ENCODE measurements around the gene PEDS1.

Gene PEDS1

DNA sequence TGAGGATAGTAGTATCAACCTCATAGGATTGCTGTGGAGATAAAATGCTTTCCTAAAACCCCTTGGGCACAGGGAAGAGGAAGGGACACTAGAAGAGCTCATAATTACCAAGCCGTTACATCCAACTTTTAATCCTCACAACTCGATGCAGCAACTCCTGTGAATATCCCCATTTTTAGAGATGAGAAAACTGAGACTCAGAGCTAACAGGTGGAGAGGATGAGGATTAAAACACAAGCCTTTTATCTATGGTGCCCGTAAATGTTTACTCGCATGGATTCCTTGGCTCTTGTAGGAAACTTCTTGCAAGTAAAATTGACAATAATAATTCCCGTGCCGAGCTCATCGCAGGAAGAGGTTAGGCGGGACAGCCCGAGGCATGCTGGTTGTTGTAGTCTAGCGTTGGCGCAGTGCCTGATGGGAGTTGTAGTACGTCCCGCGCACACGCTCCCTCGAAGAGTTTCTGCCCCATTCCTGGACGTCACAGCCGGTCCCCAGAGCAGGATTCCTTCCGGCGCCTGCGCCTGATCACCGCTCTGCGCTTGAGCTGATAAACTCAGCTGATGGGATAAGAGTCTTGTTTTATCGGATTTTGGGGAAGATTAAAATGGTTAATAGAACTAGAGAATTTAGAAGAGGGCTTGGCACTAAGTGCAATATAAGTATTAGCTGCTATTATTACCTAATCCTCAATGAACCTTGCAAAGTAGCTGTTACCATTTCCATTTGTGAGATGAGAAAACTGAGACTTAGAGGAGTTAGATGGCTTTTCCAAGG is 37.7 kb downstream of the PEDS1 start:
- H3K9me3 Mint-ChIP-seq = no peaks in the 10 kb centered on the region
- TF ChIP-seq, protein P1, sequence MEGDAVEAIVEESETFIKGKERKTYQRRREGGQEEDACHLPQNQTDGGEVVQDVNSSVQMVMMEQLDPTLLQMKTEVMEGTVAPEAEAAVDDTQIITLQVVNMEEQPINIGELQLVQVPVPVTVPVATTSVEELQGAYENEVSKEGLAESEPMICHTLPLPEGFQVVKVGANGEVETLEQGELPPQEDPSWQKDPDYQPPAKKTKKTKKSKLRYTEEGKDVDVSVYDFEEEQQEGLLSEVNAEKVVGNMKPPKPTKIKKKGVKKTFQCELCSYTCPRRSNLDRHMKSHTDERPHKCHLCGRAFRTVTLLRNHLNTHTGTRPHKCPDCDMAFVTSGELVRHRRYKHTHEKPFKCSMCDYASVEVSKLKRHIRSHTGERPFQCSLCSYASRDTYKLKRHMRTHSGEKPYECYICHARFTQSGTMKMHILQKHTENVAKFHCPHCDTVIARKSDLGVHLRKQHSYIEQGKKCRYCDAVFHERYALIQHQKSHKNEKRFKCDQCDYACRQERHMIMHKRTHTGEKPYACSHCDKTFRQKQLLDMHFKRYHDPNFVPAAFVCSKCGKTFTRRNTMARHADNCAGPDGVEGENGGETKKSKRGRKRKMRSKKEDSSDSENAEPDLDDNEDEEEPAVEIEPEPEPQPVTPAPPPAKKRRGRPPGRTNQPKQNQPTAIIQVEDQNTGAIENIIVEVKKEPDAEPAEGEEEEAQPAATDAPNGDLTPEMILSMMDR (IDR thresholded peaks at IDR 0.05; ENCODE audit: unreplicated experiment in 3 of 3) = no peak
- H3K27ac Mint-ChIP-seq = peak overlapping the region; percentile 80 to 92 (median 85)
- peaks cover 46% of the 10 kb centered on the region for H3K4me1 Mint-ChIP-seq
- H3K36me3 Mint-ChIP-seq (ENCODE audit: low read depth) = peaks cover 2% of the 10 kb centered on the region
- peak overlapping the region; percentile 82 to 100 (median 99) for H3K4me3 Mint-ChIP-seq
- no peaks in the 10 kb centered on the region for H3K27me3 Mint-ChIP-seq (ENCODE audit: low read depth)

DNA sequence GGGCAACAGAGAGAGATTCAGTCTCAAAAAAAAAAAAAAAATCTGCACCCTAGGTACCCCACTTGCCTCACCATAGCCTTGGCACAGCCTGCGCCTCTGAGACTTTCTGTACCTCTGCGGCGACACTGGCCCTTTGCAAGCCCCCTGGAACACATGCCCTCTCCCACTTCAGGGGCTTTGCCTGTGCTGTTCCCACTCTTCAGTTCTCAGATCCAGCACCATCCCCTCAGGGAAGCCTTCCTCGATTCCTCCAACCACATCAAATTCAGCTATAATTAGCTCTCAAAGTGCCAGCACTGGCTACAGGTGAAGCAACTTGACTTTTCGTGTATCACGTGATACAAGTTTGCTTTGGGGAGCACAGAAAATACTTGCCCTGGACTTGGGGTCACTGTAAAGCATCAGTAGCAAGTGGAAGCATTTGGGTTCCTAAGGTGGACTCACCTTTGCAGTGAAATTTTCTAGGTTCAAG is 38.4 kb downstream of the PEDS1 start:
- Mint-ChIP-seq H3K4me3 (peak overlapping the region; percentile 82 to 100 (median 99)), H3K4me1 (peaks cover 53% of the 10 kb centered on the region)

DNA sequence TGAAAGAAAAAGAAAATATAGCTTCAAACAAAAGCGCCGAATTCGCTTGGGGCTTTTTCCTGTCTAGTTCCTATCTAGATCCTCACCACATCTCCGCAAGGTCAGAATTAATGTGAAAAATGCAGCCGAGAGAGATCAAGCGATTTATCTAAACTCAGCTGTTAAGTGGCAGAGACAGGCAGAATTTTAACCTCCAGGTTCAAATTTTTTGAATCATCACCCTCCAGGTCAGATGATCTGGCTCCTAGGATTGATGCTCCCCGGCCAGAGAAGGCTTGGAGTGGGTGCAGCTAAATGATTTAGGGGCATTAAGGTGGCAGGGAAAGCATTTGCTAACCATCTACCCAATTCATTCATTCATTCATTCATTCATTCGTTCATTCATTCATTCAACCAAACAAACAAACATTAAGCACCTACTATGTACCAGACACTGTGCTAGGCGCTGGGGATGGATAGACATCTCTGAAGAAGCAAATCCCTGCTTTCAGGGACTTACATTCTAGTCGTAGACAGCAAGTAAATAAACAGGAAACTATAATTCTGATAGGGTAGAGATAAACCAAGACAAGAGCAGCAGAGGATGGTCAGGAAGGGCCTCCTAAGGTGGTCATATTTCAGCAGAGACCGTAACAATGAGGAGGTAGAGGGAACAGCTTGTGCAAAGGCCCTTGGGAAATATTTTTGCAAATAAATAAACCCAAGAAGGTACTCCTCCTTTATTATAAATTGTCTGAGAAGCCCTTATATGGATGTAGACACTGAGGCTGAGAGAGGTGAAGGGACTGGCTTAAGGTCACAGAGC is 39.9 kb downstream of the PEDS1 start:
- peaks cover 64% of the 10 kb centered on the region for H3K4me1 Mint-ChIP-seq
- peaks cover 5% of the 10 kb centered on the region for H3K36me3 Mint-ChIP-seq (ENCODE audit: low read depth)
- peak overlapping the region; percentile 97 to 98 (median 98) for H3K27ac Mint-ChIP-seq
- TF ChIP-seq, protein P1 (IDR thresholded peaks at IDR 0.05; ENCODE audit: unreplicated experiment in 3 of 3) = no peak
- no peaks in the 10 kb centered on the region for H3K9me3 Mint-ChIP-seq
- H3K4me3 Mint-ChIP-seq = peak overlapping the region; percentile 94 to 100 (median 99)
- no peaks in the 10 kb centered on the region for H3K27me3 Mint-ChIP-seq (ENCODE audit: low read depth)

More for the DNA sequence above, 38.4 kb downstream of the PEDS1 start:
- peak overlapping the region; percentile 80 to 92 (median 85) for H3K27ac Mint-ChIP-seq
- TF ChIP-seq, protein P1 (IDR thresholded peaks at IDR 0.05; ENCODE audit: unreplicated experiment in 3 of 3) = no peak
- H3K27me3 Mint-ChIP-seq (ENCODE audit: low read depth) = no peaks in the 10 kb centered on the region
- H3K36me3 Mint-ChIP-seq (ENCODE audit: low read depth) = peaks cover 5% of the 10 kb centered on the region
- H3K9me3 Mint-ChIP-seq = no peaks in the 10 kb centered on the region

DNA sequence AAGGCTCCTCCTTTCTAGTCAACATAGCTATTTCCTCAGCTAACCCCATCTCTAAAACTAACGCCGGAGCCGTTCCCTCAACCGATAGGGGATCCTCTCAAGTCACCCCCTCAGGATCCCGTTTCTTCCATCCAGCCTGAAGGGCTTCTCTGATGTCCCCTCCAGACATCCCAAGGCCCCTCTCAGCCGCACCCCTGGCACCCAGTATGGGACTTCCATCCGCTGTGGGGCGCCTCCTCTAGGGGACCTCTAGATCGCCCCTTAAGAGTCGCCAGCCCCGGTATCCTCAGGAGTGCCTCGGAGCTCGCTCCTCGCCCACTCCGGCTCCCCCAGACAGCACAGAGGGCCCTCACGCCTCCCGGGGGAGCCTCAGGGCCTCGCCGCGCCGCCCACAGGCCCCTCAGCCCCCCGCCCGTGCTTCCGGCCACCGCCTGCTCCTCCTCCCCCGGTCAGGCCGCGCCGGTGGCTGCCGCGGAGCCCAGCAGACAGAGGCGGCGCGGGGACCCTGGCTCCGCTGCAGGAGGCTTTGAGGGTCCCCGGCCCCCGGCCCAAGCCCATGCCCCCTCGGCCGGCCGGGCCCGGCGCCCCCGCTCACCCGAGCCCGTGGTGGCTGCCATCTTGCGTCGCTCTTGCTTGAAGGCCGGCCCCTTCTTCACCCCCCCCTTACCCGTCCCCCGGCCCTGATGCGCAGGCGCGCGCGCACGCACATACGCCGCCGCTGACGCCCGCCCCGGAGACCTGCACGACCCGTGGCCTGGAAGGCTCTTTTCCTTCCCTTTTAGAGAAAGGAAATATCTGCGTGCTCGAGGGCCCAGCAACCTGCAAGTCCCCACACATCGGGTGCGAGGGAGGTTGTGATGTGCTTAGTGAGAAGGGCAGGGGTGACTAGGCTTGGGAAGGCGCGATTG is 40.8 kb downstream of the PEDS1 start, which contains the start of gene UBE2V1:
Gene UBE2V1, minus strand, starts transcription at position 639 of the 908 bp plus-strand sequence. Its CDS starts 22 bp downstream, at position 617.
- peak within 1 kb of the TSS; percentile 94 to 100 (median 99) for H3K4me3 Mint-ChIP-seq

More for the DNA sequence above, 40.8 kb downstream of the PEDS1 start, which contains the start of gene UBE2V1:
- TF ChIP-seq, protein P1 (IDR thresholded peaks at IDR 0.05; ENCODE audit: unreplicated experiment in 3 of 3) = no peak
- Mint-ChIP-seq H3K9me3 (no peaks in the 10 kb centered on the region), H3K27ac (peak within 1 kb of the TSS; percentile 97 to 98 (median 98)), H3K36me3 (ENCODE audit: low read depth) (peaks cover 10% of the 10 kb centered on the region), H3K4me1 (peaks cover 73% of the 10 kb centered on the region), H3K27me3 (ENCODE audit: low read depth) (no peaks in the 10 kb centered on the region)

Data from nephron (organoid).